HG03378 (cell line): ENCODE measurements around the gene NACAD.

ENCODE experiments used
- ATAC-seq: cut with Tn5 transposase; IDR thresholded peaks from one replicate; pipeline ENCODE4 v1.9.1; 2021; ENCODE audit warnings: mild to moderate bottlenecking, moderate library complexity; ENCODE audit not compliant: unreplicated experiment

Gene NACAD, protein sequence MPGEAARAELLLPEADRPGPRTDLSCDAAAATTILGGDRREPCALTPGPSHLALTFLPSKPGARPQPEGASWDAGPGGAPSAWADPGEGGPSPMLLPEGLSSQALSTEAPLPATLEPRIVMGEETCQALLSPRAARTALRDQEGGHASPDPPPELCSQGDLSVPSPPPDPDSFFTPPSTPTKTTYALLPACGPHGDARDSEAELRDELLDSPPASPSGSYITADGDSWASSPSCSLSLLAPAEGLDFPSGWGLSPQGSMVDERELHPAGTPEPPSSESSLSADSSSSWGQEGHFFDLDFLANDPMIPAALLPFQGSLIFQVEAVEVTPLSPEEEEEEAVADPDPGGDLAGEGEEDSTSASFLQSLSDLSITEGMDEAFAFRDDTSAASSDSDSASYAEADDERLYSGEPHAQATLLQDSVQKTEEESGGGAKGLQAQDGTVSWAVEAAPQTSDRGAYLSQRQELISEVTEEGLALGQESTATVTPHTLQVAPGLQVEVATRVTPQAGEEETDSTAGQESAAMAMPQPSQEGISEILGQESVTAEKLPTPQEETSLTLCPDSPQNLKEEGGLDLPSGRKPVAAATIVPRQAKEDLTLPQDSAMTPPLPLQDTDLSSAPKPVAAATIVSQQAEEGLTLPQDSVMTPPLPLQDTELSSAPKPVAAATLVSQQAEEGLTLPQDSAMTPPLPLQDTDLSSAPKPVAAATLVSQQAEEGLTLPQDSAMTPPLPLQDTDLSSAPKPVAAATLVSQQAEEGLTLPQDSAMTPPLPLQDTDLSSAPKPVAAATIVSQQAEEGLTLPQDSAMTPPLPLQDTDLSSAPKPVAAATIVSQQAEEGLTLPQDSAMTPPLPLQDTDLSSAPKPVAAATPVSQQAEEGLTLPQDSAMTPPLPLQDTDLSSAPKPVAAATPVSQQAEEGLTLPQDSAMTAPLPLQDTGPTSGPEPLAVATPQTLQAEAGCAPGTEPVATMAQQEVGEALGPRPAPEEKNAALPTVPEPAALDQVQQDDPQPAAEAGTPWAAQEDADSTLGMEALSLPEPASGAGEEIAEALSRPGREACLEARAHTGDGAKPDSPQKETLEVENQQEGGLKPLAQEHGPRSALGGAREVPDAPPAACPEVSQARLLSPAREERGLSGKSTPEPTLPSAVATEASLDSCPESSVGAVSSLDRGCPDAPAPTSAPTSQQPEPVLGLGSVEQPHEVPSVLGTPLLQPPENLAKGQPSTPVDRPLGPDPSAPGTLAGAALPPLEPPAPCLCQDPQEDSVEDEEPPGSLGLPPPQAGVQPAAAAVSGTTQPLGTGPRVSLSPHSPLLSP (N-terminal part only)

DNA sequence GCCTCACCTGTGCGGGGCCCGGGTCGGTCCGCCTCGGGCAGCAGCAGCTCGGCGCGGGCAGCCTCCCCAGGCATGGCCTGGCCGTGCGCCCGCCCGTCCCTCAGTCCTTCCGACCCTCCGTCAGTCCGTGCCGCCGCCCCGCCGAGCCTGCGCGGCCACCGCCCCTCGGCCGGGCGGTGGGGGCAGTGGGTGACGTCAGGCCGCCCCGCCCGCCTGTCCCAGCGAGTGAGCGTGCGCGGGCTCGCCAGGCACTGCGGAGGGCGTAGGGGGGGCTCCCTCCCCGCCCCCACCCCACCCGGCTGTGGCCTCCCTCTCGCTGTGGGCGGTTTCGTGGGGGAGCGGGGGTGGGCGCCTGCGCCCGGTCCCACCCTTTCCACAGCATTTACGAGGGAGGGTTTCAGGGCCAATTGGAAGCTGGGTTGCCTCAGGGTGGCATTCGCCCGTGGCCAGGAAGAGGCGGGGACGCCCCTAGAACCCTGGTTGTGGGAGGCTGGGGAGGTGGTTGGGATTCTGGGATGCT, at the start of gene NACAD:
TSS of gene NACAD (minus strand) at position 149 of the 520 bp plus-strand sequence. CDS start at position 74, 75 bp downstream.
- no peak for ATAC-seq

DNA sequence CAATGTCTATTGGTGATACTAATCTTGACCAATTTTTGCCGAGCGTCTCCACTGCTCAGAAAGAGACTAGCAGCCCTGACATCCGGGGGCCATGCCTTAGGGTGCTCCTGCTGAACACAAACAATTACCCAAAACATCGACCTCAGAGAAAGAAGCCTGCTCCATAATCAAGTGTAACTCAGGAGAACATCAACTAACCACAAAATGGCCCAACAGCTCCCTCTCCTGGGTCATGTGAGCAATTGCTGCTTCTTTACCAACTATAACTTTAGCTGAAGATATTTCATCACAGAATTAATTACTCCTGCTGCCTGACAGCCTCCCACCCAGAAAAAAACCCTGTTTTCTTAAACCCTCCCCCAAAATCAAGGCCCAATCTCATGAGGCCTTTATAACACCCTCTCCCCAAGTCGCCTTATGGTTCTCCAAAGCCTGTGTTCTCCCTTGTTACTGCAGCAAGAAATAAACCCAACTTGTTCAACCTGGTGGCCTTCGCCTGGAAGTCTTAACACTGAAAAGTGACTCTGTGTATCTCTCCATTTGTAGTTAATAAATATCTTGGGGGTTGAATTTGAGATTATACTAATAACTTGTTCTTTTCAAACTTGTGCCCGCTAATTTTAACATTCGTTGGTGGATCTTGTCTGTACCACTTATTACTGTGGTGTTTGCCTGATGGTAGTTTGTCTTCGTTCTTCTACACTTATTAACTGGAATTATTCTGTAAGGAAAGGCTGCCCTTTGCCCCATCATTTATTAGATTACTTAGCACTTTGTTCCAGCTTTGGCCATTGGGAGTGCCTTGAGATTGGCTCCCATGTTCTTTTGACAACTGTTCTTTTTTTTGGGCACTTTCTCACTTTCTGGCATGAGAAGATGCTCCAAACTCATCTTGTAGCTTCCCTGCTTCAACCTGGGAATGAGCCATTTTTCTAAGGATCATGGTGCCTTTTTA, 47.6 kb upstream of the NACAD start:
- ATAC-seq: peak; percentile 68

DNA sequence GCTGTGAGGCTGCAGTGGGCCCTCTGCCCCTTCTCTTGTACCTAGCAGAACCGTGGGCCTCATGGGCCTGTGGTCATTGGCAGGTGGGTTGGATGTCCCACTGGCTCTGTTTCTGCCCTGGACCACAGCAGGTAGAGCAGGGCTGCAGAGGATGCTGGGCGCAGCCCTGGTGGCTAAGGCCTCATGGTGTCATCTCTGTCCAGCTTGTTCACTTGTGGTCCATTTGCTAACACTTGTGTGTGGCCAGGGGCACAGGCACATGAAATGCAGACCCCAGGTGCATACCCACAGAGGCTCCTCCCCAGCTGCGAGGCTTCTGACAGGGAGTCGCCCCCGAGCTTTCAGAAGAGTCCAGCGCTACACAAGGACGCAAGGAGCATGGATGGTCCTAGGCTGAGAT, 45.1 kb upstream of the NACAD start:
- no peak for ATAC-seq

DNA sequence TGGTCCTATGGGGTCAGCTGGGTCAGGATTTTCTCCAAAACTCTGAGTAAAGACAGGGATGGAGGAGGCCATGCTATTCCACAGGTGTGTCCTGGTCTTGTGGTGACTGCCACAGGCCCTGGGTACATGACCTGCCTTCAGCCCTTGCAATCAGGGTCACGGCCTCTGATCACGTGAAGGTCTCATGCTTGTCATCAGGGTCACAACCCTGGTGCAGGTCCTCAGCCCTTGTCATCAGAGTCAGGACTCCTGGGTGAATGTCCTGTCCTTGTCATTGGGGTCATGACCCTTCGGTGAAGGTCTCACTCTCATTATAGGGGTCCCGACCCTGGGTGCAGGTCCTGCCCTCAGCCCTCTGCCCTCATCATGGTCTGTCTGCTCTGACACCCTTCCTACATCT, 44.6 kb upstream of the NACAD start:
- ATAC-seq: no peak

DNA sequence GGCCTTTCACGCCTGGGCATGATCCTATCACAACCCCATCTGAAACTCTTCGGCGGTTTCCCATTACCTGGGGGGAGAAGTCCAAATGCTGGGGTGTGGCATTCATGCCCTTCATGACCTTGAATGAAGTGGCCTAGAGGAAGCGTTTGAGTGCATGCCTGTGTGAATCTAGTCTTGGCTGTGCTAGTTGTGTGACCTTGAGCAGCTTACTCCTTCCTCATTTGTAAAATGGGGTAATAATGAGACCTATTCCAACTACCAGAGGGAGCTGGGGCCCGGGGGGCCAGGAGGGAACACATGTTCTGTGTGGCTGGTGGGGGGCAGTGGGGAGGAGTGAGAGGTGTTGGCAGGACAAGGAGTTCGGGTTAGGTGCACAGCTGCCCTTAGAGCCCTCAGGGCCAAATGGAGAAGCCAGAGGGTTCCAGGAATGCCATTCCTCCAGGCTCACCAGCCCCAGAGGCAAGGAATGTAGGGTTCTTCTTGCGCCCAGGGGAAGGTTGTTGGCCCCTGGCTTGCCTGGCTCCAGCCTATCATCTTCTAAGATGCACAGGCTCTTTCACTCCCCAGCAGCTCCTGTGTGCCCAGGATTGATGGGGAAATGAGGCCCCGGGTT, 44.0 kb upstream of the NACAD start:
- no peak for ATAC-seq

DNA sequence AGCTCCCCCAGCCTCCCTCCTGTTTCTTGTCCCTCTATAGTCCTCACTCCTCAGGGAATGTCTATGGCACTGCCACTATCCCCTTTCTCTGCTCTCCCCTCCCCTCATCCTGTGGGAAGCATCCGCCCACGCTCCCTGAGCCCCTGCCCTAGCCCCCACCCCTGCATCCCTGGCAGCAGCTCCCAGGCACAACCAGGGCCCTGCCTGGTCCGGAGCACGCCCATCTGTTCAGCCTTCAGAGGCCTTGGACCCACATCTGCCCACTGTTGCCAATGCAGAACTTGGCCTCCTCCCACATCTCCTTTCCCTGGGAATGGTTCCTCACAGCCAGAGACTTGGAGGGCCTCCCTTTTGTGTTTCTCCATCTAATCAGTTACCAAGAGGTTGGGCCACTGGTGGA, 43.1 kb upstream of the NACAD start:
- no peak for ATAC-seq

DNA sequence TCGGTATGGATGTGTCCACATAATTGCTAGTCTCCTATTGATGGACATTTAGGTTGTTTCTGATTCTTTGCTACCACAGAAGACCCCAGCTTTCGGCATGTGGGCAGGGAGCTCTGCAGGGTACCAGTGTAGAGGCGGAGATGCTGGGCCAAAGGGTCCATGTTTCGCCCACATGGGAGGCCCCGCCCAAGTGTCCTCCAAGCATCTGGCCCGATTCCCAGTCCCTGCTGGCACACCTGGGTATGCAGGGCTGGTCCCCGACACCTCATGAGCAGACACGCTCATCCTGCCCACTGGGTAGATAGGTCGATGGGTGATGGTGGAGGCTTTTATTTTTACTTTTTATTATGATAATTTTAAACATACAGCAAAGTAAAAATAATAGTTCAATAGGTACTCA, 42.1 kb upstream of the NACAD start:
- no peak for ATAC-seq

DNA sequence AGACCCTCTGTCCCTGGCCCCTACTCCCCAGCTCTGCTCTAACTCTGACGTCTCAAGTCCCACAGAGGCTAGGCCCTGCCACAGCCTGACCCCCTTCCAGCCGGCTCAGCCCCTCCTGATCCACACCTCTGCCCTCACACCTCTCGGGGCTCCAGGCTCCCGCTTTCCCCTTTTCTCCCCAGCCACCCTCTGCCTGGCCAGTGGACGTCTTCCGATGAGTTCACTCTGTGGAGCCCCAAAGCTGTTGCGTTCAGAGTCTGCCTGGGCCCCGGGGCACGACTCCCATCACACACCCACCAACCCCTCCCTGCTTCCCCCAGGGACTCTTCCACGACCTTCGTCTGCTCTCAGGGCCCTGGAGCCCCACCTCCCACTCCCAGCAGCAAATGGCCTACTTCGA, 41.1 kb upstream of the NACAD start:
- ATAC-seq: no peak

DNA sequence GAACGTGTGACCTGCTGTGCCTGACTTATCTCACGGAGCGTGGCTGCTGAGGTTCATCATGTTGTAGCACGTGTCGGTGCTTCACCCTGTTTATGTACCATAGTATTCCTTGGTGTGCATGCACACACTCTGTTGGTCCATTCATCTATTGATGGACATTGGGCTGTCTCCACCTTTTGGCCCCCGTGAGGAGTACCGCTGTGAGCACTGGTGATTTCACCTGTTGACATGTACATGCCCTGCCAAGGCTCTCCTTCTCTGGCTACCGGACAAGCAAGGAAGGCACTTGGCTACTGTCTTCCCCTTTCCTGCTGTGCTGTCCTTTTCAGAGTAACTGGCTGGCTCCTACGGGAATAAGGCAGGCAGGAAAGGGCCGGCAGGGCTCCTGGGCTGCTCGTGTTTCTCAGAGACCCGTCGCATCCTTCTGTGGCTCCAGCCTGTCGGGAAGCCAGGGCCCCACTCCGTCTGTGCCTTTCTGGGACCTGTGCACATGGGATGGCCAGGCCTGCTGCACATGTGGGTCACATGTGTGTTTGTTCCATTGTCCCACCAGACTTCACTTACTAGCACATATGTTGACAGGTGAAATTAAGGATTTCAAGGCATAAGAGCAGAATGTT, 40.5 kb upstream of the NACAD start:
- ATAC-seq: no peak

DNA sequence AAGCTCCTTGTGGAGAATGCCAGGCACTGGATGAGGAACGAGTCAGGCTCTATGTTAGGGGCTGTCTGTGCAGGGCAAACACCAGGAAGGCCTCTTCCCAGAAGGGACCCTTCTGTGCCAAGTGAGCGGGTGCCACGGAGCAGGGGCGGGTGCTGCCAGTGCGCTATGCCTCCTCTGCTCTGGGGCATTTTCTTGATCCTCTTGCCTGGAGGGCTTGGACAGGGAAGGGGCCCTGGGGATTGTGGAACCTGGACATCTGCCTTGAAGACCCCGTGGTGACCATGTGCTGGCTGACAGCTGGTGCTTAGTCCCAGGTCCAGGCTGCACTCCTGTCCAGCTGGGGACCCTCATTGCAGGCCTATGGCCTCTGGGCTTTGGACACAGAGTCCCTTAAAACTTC, 38.2 kb upstream of the NACAD start:
- no peak for ATAC-seq

DNA sequence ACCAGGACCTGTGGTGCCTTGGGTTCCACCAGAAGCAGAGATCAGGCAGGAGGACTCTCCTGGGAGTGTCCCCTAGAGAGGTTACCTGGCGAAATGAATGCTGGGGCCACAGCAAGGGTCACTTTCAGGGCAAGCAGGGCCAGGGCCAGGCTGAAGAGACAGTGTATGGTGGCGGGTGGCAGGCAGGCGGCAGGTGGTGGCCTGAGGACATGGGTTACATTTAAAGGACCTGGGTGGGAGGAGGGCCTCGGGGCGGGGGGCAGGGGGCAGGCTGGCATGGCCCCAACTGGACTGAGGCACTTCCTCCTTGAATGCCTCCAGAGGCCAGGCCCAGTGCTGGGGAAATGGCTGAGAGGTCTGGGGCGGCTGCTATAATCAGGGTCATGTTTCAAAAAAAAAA, 37.4 kb upstream of the NACAD start:
- ATAC-seq: no peak

DNA sequence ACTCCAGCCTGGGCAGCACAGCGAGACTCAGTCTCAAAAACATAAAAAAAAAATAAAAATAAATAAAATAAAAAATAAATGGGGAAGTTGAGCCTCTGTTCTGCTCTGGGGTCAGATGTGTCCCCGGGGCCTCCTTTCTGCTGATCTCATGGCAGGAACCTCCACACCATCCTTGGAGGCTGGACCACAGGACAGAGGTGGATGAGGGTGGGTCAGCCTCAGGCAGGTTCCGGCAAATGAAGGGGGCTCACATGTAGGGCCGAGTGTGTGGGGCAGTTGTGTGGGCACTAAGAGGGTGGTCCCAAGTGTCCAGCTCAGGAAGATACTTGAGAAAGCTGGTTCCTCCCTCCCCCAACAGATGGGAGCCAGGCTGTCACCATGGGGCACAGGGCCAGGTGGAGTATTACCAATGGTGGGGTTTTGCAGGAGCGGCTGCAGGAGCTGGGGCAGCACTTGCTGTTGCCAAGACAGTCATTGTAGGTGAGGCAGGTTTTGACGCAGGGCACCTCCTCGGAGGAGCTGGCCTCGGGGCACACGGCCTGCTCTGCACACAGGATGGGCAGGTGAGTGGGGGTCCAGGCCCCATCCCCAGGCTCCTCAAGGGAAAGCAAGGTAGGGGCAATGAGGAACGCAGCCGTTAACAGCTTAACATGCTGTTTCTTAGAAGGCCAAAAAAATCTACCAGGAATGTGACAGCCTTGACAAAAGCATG, 36.6 kb upstream of the NACAD start:
- no peak for ATAC-seq

DNA sequence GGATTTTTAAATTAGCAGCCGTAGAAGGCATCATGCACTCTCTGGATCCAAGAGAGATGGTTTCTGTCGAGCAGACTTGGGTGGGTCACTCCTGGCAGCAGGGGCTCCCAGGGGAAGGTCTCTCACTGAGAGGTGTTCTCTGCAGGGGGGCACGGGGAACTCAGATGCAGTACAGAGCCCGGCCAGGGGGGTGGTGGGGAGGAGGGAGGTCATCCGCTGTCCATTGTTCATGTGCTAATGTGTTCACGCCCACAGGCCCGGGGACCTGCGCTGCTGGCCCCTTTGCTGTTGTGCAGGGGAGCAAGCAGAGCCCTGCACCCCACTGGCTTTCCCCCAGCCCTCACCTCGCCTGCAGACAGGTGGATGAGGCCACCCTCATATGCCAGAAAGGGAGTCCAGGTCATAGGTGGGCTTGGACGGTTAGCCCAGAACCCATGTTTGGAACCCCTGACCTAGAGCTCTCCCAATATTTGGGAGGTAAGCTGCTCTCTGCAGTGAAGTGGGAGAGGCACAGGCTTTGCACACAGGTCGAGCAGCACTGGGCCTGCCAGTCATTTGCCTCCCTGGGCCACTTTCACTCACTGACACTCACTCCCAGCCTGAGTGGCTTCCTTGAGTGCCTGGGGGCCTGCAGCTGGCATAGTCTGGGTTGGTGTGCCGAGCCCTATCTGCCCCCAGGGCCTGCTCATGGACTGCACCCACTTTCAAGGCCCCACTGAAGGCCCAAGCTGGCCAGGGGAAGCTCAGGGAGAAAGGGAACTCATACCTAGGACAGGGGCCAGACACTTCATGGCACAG, 35.3 kb upstream of the NACAD start:
- ATAC-seq: no peak

DNA sequence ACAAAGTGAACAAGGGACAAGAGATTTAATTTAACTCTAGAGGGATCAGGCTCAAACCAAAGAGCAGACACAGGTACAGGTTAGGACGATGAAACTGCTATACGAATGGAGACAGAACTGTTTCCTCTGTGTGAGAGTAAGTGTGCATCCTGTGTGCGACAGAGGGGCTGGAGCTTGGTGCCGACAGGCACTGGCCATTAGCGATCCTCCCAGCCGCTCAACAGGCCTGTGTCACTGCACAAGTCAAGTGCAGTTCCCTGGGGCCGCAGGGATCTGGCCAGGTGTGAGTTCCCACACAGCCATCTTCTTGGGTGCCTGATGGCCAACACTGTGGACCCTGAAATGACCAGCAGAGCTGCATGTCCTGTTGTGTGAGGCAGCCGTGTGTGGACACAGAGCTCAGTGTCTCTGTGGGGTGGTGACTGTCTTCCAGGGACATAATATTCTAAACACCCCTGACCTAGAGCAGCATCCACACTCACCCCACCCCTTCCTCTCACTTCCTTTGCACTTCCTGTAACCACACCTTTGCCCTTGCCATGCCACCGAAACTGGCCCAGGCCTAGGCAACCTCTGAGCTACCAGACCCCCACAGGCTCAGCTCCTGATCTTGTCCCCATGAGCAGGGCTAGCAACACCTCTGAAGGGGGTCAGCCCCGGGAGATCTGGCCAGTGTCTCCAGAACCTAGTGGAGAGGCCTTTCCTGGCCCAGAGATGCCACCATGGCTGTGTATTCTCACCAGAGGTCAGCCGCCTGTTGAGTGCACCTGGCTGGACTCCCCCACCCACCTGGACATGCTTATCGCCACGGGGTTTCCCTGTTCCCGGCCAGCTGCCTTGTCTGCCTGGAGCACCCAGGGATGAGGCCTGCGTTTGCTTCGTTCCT, 34.4 kb upstream of the NACAD start:
- no peak for ATAC-seq

DNA sequence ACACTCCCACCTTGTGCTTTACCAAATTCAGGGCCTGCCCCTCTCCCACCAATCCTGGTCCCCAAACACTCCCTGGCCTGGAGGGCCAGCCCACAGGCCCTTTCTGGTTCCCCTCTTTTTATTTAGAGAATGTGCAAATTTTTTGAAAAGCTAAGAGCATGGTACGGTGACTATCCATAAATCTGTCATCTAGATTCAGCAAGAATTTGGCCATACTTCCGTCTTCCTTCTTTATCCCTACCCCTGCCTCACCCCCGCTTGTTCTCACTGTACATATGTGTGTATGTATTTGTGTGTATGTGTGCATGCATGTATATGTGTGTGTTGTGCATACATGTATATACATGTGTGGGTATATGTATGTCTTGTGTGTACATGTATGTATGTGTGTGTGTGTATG, 30.8 kb upstream of the NACAD start:
- ATAC-seq: no peak

DNA sequence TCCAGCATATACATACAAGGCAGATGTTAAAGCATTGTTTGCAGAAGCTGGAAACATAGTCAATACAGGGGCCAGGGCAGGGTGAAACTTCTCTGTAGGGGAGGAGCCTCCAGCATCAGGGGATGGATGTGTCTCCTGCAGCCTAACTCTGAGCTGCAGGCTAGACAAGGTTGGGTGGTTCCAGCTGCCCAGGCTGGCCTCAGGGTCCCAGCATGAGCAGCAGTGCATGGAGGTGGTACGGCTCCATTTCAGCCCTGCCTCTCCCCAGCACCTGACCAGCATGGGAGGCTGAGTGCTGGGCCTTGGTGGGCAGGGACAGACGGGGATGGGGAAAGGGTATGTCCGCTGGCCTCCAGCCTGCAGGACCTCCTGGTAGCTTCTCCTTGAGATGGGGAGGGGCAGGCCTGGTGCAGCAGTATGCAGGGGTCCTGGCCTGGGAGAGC, 30.1 kb upstream of the NACAD start:
- no peak for ATAC-seq
